Measurements from ENCODE around the gene NSUN7. TPM values are rescaled to one million over a fixed set of nuclear protein-coding genes. Genes with fewer than 3 reads are reported as not detected.
"Not testable (repeated sequence)": the region's sequence is repeated elsewhere in the genome, so short reads cannot be mapped to it uniquely, and the experiment has no call there.

The NSUN7 gene, protein sequence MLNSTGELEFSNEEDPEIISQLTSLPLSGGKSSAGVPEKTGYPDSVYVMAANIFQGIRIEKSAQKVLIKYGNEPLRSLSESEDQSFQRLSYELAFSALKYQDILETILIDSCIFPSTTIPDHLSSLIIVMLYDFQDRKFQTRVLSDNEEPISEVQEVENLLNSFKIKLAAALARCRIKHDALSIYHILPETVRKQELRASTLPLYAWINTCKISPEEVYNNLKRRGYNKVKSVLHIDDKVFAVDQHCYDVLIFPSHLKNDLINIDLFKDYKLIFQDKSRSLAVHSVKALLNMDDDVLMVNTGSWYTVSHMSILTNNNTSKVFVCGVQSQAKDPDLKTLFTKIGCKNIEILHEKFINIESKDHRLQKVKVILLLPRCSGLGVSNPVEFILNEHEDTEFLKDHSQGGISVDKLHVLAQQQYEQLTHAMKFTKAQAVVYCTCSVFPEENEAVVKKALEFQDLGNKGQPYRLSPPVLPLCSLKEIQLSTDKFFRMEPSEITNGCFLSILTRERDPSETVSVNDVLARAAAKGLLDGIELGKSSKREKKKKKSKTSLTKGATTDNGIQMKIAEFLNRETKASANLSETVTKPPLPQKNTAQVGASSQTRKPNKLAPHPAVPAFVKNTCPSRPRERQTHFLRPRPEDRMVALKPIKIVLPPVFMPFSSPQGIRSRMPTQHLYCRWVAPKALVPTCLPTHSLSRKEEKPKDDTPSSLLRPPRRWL
- 0.07 and 0.21 TPM in 2 replicates for total RNA-seq

DNA sequence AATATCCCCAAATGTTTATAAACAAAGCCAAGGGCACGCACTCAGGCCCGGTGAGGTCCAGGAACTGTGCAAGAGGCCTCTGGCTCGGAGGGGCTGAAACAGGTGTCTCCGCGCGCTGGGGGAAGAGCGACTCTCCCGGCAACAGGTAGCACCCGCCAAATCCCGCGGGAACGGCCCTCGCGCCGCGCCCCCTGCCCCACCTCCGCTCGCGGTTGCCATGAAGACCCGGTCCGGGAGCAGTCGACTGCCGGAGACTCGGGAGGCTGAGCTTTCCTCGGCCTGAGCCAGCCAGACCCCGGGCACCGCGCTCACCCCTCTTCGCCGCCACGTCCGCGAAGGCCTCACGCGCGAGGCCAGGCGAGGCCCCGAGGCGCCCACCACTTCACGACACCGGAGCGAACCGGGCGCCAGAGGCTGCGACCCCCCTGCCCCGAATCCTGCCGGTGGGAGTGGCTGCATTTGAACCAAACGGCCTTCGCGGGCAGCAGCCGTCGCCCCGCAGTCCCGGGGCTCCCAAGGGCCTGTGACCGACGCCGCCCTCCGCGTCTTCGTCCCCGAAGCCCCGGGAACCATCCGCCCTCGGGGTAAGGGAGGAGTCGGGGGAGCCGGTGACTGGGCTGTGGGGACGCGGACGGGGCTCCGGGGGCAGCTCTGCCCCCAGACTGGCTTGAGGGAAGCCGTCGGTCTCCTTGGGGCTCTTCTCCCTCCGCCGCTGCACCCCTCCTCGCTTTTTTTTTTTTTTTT is at the start of gene NSUN7:
Gene NSUN7, plus strand, starts transcription at position 239 of the 744 bp plus-strand sequence. CDS start 739 bp downstream, outside the sequence.
- no peak for DNase-seq (ENCODE audit: low read depth, low spot score)

DNA sequence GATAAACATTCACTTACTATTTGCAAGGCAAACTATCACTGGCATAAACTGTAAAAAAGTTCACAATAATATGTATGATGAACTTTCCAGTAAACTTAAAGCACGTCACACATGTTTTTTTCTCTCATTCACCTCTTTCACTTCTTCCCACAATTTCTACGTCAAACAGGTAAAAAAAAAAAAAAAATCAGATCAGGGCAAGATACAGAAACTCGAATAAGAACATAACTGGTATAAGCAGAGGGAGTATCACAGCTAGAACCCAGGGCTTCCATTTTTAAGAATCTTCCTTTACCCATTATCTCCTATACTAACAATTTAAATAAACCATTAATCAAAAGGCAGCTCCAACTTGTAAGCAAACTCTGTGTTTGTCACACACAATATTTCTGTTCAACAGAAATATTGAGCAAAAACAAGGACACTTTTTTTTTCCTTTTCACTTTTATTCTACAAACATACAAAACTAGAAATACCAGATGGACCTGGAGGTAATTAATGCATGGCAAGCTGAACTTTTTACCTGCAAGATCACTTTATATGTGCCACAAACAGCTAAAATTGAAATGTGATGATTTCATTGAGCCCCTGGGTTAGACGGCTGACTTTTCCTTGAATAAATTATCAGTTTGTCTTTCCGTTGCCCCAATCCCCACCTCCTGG is 47.5 kb upstream of the NSUN7 start:
- DNase-seq (ENCODE audit: low read depth, low spot score) = no peak

DNA sequence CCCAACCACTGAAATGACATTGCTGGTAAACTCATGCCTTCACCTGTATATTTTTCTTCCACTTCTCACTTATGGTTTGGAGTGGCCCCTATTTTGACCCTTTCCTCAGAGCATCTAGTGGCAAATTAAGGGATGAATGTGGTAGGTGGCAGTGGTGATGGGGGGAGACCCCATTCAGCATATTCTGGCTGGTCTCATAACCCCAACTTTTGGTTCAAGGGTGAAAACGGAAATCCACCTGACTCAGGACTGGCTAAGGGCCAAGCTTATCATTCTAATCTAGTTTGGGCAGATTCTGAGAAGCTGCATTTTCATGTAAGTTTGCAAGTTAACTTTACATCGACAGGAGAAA is 47.0 kb upstream of the NSUN7 start:
- DNase-seq (ENCODE audit: low read depth, low spot score) = no peak

DNA sequence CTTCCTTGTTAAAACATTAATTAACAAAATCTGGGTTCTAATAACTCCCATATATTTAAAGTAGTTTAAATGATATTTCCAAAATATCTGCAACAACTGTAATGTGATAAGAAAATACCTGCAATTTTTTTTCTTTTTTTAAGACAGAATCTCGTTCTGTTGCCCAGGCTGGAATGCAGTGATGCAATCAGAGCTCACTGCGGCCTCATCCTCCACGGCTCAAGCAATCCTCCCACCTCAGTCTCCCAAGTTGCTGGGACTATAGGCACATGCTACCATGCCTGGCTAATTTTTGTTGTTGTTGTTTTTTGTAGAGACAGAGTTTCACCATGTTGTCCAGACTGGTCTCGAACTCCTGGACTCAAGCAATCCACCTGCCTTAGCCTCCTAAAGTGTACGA is 45.7 kb upstream of the NSUN7 start:
- DNase-seq (ENCODE audit: low read depth, low spot score) = no peak

DNA sequence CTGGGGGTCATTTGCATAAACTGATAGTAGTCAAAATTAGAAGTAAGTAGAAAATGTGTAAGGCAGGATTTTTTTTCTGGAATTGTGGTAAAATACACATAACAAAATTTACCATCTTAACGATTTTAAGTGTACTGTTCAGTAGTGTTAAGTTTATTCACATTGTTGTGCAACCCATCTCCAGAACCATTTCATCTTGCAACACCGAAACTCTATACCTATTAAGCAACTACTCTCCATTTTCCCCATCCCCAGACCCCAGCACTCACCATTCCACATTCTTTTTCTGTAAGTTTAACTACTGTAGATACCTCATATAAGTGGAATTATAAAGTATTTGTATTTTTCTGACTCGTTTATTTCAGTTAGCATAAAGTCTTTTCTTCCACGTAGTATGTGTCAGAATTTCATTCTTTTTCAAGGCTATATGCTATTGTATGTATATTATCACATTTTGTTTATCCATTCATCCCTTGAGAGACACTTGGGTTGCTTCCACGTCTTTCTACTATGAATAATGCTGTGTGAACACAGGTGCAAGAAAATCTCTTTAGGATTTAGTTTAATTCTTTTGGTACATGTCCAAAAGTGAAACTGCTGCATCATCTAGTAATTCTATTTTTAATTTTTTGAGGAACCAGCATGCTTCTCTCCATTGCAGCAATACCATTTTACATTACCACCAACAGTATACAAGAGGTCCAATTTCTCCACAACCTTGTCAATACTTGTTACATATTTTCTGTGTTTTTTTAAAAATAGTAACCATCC is 39.1 kb upstream of the NSUN7 start:
- DNase-seq (ENCODE audit: low read depth, low spot score) = no peak

DNA sequence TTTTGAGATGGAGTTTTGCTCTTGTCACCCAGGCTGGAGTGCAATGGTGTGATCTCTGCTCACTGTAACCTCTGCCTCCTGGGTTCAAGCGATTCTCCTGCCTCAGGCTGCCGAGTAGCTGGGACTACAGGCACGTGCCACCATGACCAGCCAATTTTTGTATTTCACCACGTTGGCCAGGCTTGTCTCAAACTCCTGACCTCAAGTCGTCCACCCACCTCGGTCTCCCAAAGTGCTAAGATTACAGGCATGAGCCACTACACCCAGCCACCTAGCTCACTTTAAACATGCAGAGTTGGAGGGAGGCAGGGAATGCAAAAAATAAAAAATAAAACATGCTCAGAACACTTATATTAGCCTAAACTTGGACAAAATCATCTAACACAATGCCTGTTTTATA is 36.8 kb upstream of the NSUN7 start:
- DNase-seq (ENCODE audit: low read depth, low spot score) = not testable (repeated sequence)

DNA sequence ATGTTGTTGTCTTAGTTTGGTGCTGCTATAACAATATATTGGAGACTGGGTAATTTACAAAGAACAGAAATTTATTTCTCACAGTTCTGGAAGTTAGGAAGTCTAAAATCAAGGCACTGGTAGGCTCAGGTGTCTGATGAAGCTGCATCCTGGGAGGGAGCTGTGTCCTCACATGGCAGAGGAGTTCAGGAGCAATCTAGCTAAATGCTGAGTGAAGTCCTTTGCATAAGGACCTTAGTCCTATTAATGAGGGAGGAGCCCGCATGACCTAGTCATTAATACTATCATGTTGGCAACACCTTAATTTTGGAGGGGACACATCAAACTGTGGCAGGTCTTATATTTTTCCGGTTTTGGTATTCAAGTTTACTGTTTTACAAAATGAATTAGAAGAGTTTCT is 36.0 kb upstream of the NSUN7 start:
- DNase-seq (ENCODE audit: low read depth, low spot score) = no peak

DNA sequence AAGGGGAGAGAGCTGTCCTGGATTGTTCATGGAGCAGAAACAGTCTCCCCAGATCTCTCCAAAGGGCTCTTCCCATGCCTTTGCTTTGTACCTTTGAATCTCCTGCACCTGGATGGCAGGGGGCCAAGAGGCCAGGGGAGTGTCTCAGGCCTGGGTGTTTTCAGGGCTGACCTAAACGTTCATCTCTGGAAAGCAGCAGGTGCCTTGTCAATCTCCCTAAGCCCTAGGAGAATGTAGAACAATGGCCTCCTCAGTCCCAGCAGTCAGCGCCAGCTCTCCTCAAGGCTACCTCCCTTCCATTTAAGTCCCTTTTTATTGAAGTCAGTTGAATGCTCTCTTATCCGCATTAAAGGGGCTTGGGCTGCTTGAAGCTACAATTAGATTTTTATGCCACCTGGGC is 31.2 kb upstream of the NSUN7 start:
- DNase-seq (ENCODE audit: low read depth, low spot score) = no peak

DNA sequence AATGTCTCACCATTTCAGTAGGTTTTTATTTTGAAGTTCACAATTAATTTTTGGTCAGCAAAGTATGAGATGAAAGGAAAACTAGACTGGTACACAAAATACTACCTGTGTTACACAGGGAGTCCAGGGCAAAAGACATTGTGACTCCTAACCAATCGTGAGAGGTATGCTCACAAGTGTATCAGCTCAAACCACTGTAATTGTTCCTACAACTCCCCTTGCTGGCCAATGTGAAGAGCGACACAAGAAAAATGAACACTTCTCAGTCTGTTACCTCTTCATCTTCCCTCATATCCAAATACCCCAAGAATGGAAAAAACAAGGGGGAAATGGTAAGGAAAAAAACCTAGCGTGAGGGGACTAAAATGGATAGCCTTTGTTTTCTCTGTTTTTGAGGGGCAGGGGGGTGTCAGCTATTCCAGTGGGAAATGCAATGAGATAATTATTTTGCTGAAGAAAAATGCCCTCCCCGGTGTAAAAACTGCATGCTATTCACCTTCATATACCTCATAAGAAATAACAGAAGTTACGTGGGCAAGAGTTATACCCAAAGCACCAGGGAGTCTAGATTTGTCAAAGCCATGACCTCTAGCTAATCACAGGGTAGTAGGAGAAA is 30.6 kb upstream of the NSUN7 start:
- no peak for DNase-seq (ENCODE audit: low read depth, low spot score)

DNA sequence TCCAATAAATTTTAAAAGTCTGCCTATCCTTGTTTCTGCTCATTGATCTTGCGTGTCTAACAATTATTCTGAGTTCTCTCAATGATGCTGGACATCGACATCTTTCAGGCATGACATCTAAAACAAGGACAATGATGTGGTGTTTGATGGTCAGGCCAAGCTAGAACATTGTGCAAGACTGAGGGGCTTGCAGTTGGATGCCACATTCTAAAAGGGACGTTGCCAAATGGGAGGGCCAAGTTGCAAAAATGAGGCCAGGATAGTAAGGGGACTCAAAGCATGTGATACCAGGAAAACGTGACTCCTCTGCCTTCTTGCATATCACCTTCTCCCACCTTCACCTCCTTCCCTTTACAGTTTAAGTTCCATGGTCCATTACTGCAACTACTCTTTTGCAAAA is 29.4 kb upstream of the NSUN7 start:
- no peak for DNase-seq (ENCODE audit: low read depth, low spot score)

DNA sequence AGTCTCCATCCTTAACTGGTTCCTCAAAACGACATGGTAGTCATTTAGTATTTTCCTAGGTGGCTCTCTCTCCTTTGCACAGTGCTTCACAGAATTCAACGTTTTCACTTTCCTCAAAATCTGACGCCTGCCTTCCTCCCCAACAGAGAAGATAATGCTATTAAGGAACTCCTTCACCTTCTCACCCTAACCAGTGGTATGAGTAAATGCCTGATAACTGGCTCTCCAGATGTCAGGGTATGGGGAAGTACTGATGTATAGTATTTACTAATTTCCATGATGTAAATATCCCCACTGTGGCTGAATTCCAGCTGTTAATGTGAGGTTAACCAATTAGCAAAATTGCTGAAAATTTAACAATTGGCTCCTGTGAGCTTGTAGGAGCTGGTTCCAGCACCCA is 28.8 kb upstream of the NSUN7 start:
- no peak for DNase-seq (ENCODE audit: low read depth, low spot score)

DNA sequence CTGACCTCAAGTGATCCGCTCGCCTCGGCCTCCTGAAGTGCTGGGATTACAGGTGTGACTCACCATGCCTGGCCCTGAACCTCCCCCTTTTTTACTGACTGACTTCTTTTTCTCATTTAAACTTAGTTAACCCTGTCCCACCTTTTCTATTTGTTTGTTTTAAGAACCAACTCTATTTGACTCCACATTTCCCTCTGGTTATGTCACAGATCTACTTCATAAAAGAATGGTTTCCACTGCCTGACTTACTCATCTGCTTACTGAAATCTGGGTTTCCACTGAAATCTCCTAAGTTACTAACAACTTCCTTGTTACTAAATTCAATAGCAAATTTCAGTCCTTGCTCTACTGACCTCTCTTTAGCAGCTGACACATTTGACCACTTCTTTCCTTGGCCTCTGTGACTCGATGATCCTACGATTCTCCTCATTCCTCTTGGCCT is 28.0 kb upstream of the NSUN7 start:
- DNase-seq (ENCODE audit: low read depth, low spot score) = no peak

DNA sequence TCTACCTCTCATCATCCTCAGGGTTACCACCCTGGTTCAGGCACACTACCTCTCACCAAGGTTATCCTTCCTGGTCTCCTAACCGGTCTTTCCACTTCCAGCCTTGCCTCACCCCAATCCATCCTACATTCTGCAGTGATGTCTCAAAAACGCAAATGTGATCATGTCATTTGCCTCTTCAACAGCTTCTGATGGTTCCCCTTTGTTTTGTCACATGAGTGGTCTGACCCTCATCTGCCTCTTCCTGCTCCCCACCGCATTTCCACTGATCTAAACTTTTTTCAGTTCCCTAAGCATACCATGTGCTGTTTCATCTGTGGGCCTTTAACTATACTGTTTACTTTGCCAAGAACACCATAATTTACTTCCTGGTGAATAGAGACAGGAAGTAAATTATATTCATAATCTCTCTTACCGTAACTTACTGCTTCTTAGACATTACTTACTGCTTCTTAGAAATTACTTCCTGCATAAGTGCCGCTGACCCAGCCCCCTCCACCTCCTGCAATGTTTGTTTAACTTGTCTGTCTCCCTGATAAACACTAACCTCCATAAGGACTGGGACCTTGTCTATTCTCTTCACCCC is 27.1 kb upstream of the NSUN7 start:
- DNase-seq (ENCODE audit: low read depth, low spot score) = no peak

DNA sequence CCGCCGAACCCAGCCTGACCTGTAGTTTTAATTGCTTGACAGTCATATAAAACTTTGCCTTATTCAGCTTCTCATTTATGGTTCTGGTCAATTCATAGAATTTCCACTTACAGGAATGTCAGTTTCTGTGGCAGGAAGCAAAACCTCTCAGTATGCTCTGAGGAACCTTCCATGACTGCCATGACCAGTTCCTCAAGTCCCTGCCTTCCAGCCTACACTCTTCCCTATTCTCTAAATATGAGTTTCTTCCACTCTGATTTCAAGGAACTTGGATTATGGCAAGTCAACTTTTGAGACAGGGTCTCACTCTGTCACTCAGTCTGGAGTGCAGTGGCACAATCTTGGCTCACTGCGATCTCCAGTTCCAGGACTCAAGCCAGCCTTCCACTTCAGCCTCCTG is 26.0 kb upstream of the NSUN7 start:
- DNase-seq (ENCODE audit: low read depth, low spot score) = no peak

DNA sequence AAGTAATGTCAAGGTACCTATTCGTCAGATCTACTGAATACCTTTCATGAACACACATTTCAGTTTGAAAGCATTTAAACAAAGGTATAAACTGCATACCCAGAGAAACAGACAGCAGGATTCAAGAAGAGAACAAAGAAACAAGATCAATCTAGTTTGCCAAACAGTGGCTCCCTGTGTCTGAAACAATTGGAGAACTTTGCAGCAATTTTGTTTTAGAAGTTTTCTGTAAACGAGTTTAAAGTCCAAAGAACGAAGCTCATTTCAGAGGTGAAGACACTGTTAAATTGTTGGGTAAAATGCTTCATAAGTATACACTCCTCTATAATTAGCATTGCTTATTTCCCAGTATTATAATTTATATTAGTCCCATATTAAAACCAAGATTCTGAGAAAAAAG is 21.4 kb upstream of the NSUN7 start:
- no peak for DNase-seq (ENCODE audit: low read depth, low spot score)

DNA sequence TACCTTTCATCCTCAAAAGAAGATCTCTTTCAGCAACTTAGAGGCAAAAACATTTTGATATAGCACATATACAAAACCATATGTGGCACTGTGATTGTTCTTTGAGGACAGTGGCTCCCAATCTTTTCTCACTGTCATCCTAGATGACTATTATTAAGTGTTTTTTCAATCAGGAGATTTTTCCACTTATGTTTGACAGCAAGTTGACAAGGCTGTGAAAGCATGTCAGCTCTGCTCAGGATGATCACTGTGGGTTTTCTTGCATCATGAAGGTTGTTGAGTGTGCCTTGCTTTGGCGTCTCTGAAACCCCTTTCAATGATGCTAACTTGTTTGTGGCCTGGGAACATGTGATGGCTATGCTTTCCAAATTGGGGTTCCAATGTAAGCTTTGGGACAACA is 20.2 kb upstream of the NSUN7 start:
- DNase-seq (ENCODE audit: low read depth, low spot score) = no peak

DNA sequence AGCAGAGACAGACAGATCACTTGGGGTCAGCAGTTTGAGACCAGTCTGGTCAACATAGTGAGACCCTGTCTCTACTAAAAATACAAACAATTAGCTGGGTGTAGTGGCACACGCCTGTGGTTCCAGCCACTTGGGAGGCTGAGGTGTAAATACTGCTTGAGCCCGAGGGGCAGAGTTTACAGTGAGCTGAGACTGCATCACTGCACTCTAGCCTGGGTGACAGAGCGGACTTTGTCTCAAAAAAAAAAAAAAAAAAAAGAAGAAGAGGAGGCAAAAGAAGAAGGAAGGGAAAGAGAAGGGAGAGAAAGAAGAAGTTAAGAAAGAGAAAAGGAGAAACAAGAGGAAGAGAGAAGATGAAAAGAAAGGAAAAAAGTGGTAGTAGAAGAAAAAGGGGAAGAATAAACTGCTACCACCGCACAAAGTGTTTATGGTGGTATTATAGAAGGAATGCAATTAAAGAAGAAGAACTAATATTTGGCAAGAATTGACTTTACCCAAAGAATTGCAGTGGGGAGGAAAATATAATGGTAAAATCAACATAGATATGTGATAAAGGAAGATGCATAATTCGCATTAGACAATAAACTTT is 19.6 kb upstream of the NSUN7 start:
- no peak for DNase-seq (ENCODE audit: low read depth, low spot score)

DNA sequence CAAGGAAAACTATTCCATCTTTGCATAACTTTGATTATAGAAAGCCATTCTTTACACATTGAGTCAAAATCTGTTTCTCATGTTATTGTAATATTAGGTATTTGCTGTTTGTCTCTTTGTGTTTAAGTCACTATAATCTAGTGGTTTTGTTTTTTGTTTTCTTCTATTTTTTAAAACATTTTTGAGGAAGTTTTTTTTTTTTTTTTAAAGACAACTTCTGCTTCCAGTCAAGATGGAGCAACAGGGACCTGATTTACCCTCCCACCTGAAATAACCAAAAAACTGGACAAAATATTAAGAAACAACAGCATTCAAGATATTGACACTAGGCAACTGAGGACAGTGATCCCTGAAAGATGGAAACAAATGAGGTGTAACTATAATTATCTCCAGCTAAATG is 18.4 kb upstream of the NSUN7 start:
- no peak for DNase-seq (ENCODE audit: low read depth, low spot score)

DNA sequence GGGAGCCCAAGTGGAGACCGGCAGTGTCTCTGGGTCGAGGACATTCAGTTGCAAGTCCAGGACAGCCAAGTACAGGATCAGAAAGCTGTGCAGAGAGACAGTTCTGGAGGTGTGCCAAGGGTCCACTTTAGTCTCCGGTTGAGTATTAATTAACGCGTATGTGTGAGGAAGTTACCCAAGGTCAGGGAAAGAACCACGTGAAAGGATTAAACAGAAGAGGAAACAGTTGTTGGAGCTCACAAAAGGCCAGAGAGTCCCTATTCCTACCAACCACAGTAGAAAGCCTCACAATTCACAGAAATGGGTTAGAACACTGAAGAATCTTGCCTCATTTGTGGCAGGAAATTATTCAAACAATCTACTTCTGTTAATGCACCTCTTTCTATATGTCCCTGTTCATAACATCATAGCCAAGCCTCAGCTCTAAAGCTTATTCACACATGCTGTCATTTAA is 17.9 kb upstream of the NSUN7 start:
- DNase-seq (ENCODE audit: low read depth, low spot score) = no peak

DNA sequence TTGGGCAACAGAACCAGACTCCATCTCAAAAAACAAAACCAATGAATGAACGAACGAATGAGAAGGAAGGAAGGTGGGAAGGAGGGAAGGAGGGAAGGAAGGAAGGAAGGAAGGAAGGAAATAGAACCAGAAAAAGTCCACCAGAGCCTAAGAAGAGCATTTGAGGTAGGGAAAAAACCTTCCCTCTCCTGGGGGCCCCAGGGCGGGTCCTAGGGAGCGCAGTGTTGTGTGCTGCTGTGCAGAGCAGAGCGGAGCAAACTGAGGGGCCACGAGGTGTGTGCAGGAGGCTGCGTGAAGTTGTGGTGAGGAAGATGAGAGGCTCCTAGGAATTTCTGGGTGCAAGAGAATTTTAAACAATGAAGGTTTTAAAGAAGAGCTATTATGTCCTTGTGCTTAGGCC is 16.0 kb upstream of the NSUN7 start:
- no peak for DNase-seq (ENCODE audit: low read depth, low spot score)
